GM19452 (cell line): Measurements from ENCODE around the gene PPFIBP2.

Experiments
- ATAC-seq: cut with Tn5 transposase; IDR thresholded peaks from one replicate; pipeline ENCODE4 v1.9.1; 2021; ENCODE audit not compliant: unreplicated experiment

Gene PPFIBP2

GRCh38 chr11:7595016-7595866 is 81.4 kb downstream of the PPFIBP2 start:
- ATAC-seq, result no peak

GRCh38 chr11:7595951-7596350 is 82.2 kb downstream of the PPFIBP2 start:
- ATAC-seq, result no peak

GRCh38 chr11:7596975-7597391 is 83.2 kb downstream of the PPFIBP2 start:
- ATAC-seq, result no peak

GRCh38 chr11:7597620-7598019 is 83.8 kb downstream of the PPFIBP2 start:
- no peak for ATAC-seq

GRCh38 chr11:7599209-7599608 is 85.4 kb downstream of the PPFIBP2 start:
- no peak for ATAC-seq

GRCh38 chr11:7600205-7600775 is 86.5 kb downstream of the PPFIBP2 start:
- no peak for ATAC-seq

- ATAC-seq, result no peak
These were observed 89.4 kb downstream of the PPFIBP2 start for GRCh38 chr11:7603031-7603781.

GRCh38 chr11:7604331-7604955 is 90.6 kb downstream of the PPFIBP2 start:
- ATAC-seq, result no peak

- no peak for ATAC-seq
These were observed 91.6 kb downstream of the PPFIBP2 start for GRCh38 chr11:7605186-7605943.

- ATAC-seq, result no peak
These were observed 92.7 kb downstream of the PPFIBP2 start for GRCh38 chr11:7606496-7606895.

- ATAC-seq, result no peak
These were observed 95.2 kb downstream of the PPFIBP2 start for GRCh38 chr11:7609015-7609414.

GRCh38 chr11:7609521-7609920 is 95.7 kb downstream of the PPFIBP2 start:
- no peak for ATAC-seq

- ATAC-seq, result no peak
These were observed 96.6 kb downstream of the PPFIBP2 start for GRCh38 chr11:7610393-7610792.

GRCh38 chr11:7611411-7611810 is 97.6 kb downstream of the PPFIBP2 start:
- ATAC-seq, result no peak

GRCh38 chr11:7612056-7612660 is 98.4 kb downstream of the PPFIBP2 start:
- no peak for ATAC-seq

- ATAC-seq, result no peak
These were observed 99.0 kb downstream of the PPFIBP2 start for GRCh38 chr11:7612661-7613393.

- ATAC-seq, result no peak
These were observed 99.6 kb downstream of the PPFIBP2 start for GRCh38 chr11:7613394-7613720.

GRCh38 chr11:7614656-7615055 is 100.9 kb downstream of the PPFIBP2 start:
- ATAC-seq, result no peak

- no peak for ATAC-seq
These were observed 103.2 kb downstream of the PPFIBP2 start for GRCh38 chr11:7617032-7617431.

GRCh38 chr11:7619322-7619721 is 105.5 kb downstream of the PPFIBP2 start:
- ATAC-seq, result no peak
